ENCODE data around the gene CRB3.

Gene CRB3

GRCh38 chr19:6482343-6482686 lies 18.2 kb downstream of the CRB3 start:
- H3K4me3 ChIP-seq (replicated peaks; ENCODE audit: low read depth, low read length): no peak overlapping the region

GRCh38 chr19:6483235-6483634 lies 19.2 kb downstream of the CRB3 start:
- TF ChIP-seq CTCF (IDR thresholded peaks at IDR 0.05; ENCODE audit: low read depth, low read length, missing control alignments): no peak
- no peak for DNase-seq (ENCODE audit: extremely low read depth, low read depth)
- no peak overlapping the region for H3K4me3 ChIP-seq (replicated peaks; ENCODE audit: low read depth, low read length)

More at GRCh38 chr19:6482343-6482686, 18.2 kb downstream of the CRB3 start:
- DNase-seq (ENCODE audit: extremely low read depth, low read depth): no peak
- no peak for TF ChIP-seq CTCF (IDR thresholded peaks at IDR 0.05; ENCODE audit: low read depth, low read length, missing control alignments)

- TF ChIP-seq CTCF (IDR thresholded peaks at IDR 0.05; ENCODE audit: low read depth, low read length, missing control alignments): no peak
- H3K4me3 ChIP-seq (replicated peaks; ENCODE audit: low read depth, low read length): no peak overlapping the region
- DNase-seq (ENCODE audit: extremely low read depth, low read depth): no peak
These were observed 20.2 kb downstream of the CRB3 start for GRCh38 chr19:6484230-6484629.

GRCh38 chr19:6484831-6485230 lies 20.8 kb downstream of the CRB3 start:
- no peak overlapping the region for H3K4me3 ChIP-seq (replicated peaks; ENCODE audit: low read depth, low read length)
- no peak for DNase-seq (ENCODE audit: extremely low read depth, low read depth)
- TF ChIP-seq CTCF (IDR thresholded peaks at IDR 0.05; ENCODE audit: low read depth, low read length, missing control alignments): no peak

GRCh38 chr19:6489278-6490061 lies 25.4 kb downstream of the CRB3 start:
- no peak overlapping the region for H3K4me3 ChIP-seq (replicated peaks; ENCODE audit: low read depth, low read length)
- no peak for DNase-seq (ENCODE audit: extremely low read depth, low read depth)

GRCh38 chr19:6490134-6490533 lies 26.1 kb downstream of the CRB3 start:
- no peak for TF ChIP-seq CTCF (IDR thresholded peaks at IDR 0.05; ENCODE audit: low read depth, low read length, missing control alignments)
- no peak overlapping the region for H3K4me3 ChIP-seq (replicated peaks; ENCODE audit: low read depth, low read length)
- DNase-seq (ENCODE audit: extremely low read depth, low read depth): no peak

More at GRCh38 chr19:6489278-6490061, 25.4 kb downstream of the CRB3 start:
- no peak for TF ChIP-seq CTCF (IDR thresholded peaks at IDR 0.05; ENCODE audit: low read depth, low read length, missing control alignments)

Measured in HFF-Myc (cell line).